Keratinocyte (primary cell): ENCODE measurements around the gene LYPD6B. TPM values are rescaled to one million over a fixed set of nuclear protein-coding genes. Genes with fewer than 3 reads are reported as not detected.

Experiments
- DNase-seq: peaks from one replicate; pipeline ENCODE4 v3.0.0-alpha.2; 2011; ENCODE audit warnings: low read depth, missing footprints, low spot score
- FAIRE-seq: peaks from 2 replicates; lab custom pipeline; 2011; peaks lifted over from hg19 to GRCh38; lab: Jason Lieb, UNC
- H2AFZ ChIP-seq: 2 replicates; pipeline ENCODE4 v1.6.0; 2012; ENCODE audit warnings: low read length, control low read depth, inconsistent platforms; ENCODE audit not compliant: control insufficient read depth
- H3K27ac ChIP-seq: 2 replicates; pipeline ENCODE4 v1.5.1; 2011; ENCODE audit warnings: low read length; ENCODE audit not compliant: control insufficient read depth, insufficient read depth
- H3K27me3 ChIP-seq: 3 replicates; pipeline ENCODE4 v1.6.0; 2011; ENCODE audit warnings: low read length; ENCODE audit not compliant: control insufficient read depth, insufficient read depth; ENCODE audit errors: extremely low read depth
- H3K36me3 ChIP-seq, 2 experiments: 2 replicates in 1 of 2; 3 replicates in 1 of 2; pipeline ENCODE4 v1.5.1; 2011; ENCODE audit warnings: low read length in 2 of 2, mild to moderate bottlenecking in 1 of 2; ENCODE audit not compliant: control insufficient read depth in 2 of 2, insufficient read depth in 2 of 2; ENCODE audit errors: extremely low read depth in 1 of 2
- H3K4me1 ChIP-seq: 3 replicates; pipeline ENCODE4 v1.5.1; 2011; ENCODE audit warnings: low read length; ENCODE audit not compliant: control insufficient read depth, insufficient read depth; ENCODE audit errors: extremely low read depth
- H3K4me2 ChIP-seq: 3 replicates; pipeline ENCODE4 v1.6.0; 2011; ENCODE audit warnings: low read depth, low read length; ENCODE audit not compliant: control insufficient read depth, insufficient read depth; ENCODE audit errors: extremely low read depth
- H3K4me3 ChIP-seq, 3 experiments: fragments of 200-600 bp in 1 of 3; sonication (generic) in 1 of 3; 2 replicates in 2 of 3; 3 replicates in 1 of 3; pipeline ENCODE4 v1.5.1; 2011 to 2016; ENCODE audit warnings: low read length in 3 of 3, mild to moderate bottlenecking in 3 of 3, control low read depth in 2 of 3, inconsistent platforms in 1 of 3, low read depth in 1 of 3, mixed read lengths in 1 of 3, mixed run types in 1 of 3, moderate library complexity in 1 of 3; ENCODE audit not compliant: control insufficient read depth in 2 of 3, insufficient read depth in 2 of 3; ENCODE audit errors: extremely low read depth in 1 of 3
- H3K79me2 ChIP-seq: 2 replicates; pipeline ENCODE4 v1.6.0; 2012; ENCODE audit warnings: low read length; ENCODE audit not compliant: control insufficient read depth, insufficient read depth
- H3K9ac ChIP-seq: 3 replicates; pipeline ENCODE4 v1.6.0; 2011; ENCODE audit warnings: low read length; ENCODE audit not compliant: control insufficient read depth, insufficient read depth; ENCODE audit errors: extremely low read depth
- H3K9me1 ChIP-seq: 3 replicates; pipeline ENCODE4 v1.6.0; 2011; ENCODE audit warnings: low read length; ENCODE audit not compliant: control insufficient read depth, insufficient read depth; ENCODE audit errors: extremely low read depth
- H3K9me3 ChIP-seq: 2 replicates; pipeline ENCODE4 v1.5.1; 2012; ENCODE audit warnings: low read depth, low read length; ENCODE audit not compliant: control insufficient read depth
- H4K20me1 ChIP-seq: 3 replicates; pipeline ENCODE4 v1.6.0; 2011; ENCODE audit warnings: low read length; ENCODE audit not compliant: control insufficient read depth, insufficient read depth; ENCODE audit errors: extremely low read depth
- CTCF ChIP-seq, 3 experiments: IDR thresholded peaks in 1 of 3; conservative IDR thresholded peaks in 1 of 3; optimal IDR thresholded peaks in 1 of 3; 2 replicates in 2 of 3; 3 replicates in 1 of 3; pipeline versions ENCODE3 to v1.5.1; 2011; ENCODE audit warnings: low read length in 3 of 3, mild to moderate bottlenecking in 3 of 3, moderate library complexity in 2 of 3, control low read depth in 1 of 3, inconsistent platforms in 1 of 3; ENCODE audit not compliant: insufficient read depth in 2 of 3; ENCODE audit errors: extremely low read depth in 1 of 3
- EZH2 ChIP-seq: IDR thresholded peaks from one replicate; pipeline ENCODE4 v1.6.1; 2012; ENCODE audit warnings: inconsistent platforms, mild to moderate bottlenecking, low read length, moderate library complexity
- dilution Hi-C: fragments of 300-500 bp; cut with MboI; formaldehyde crosslinking; loops from one replicate; pipeline ENCODE4 v1.7.0; 2020; ENCODE audit warnings: low sequenced_read_pairs; ENCODE audit not compliant: extremely low pct_ligation_motif_present
- polyA minus RNA-seq, 3 experiments: library from RNA; depleted of rRNA, polyadenylated mRNA; stranded (reverse); fragments of >200 nt; gene quantifications; 1 replicate in 1 of 3; 2 replicates in 1 of 3; 3 replicates in 1 of 3; pipeline ENCODE4 v1.2.3, GENCODE V29; 2011
- polyA plus RNA-seq, 5 experiments: library from polyadenylated mRNA; depleted of rRNA in 3 of 5; stranded (reverse) in 3 of 5; stranded (forward) in 1 of 5; unstranded in 1 of 5; fragments of >200 nt; gene quantifications; 1 replicate in 1 of 5; 2 replicates in 3 of 5; 3 replicates in 1 of 5; pipeline versions ENCODE4 v1.2.1 to v1.2.3, GENCODE V29; 2011 to 2012; ENCODE audit warnings: missing spikeins in 2 of 5, low read depth in 1 of 5, low replicate concordance in 1 of 5

LYPD6B gene
- 17.0 to 30.8 TPM (median 24.7 TPM) in 3 replicates for polyA plus RNA-seq
- 21.7 TPM for polyA plus RNA-seq (2011; ENCODE audit: low read depth)
- polyA plus RNA-seq (2011; cell fraction: cytosol; rRNA removed): 26.8 and 35.7 TPM in 2 replicates
- 32.3 and 38.3 TPM in 2 replicates for polyA plus RNA-seq (2011; cell fraction: nucleus; rRNA removed)
- polyA plus RNA-seq (2012; ENCODE audit: low replicate concordance): 9.8 and 38.5 TPM in 2 replicates
- 2.8 to 14.0 TPM (median 9.2 TPM) in 3 replicates for polyA minus RNA-seq
- 3.3 TPM for polyA minus RNA-seq (2011; cell fraction: cytosol; rRNA and poly(A)+ RNA removed)
- polyA minus RNA-seq (2011; cell fraction: nucleus; rRNA and poly(A)+ RNA removed): 4.5 and 13.0 TPM in 2 replicates

- H3K9ac ChIP-seq: peak within 1 kb of the TSS; percentile 81
- FAIRE-seq: no peak
- H3K9me3 ChIP-seq: no peaks in the 10 kb centered on the region
- H3K4me3 ChIP-seq: peak within 1 kb of the TSS; percentile 54 to 76 (median 68)
- no peaks in the 10 kb centered on the region for H3K36me3 ChIP-seq
- no peaks in the 10 kb centered on the region for H4K20me1 ChIP-seq
- H2AFZ ChIP-seq: peak within 1 kb of the TSS; percentile 89
- H3K27ac ChIP-seq: peak within 1 kb of the TSS; percentile 55
- H3K4me2 ChIP-seq: peak within 1 kb of the TSS; percentile 89
- H3K79me2 ChIP-seq: no peaks in the 10 kb centered on the region
- no peak for TF ChIP-seq EZH2
- peak in 1 of 3 experiments; percentile 42 for TF ChIP-seq CTCF (optimal IDR thresholded peaks at IDR 0.05 in 1 of 3, IDR thresholded peaks at IDR 0.05 in 1 of 3, conservative IDR thresholded peaks at IDR 0.05 in 1 of 3; ENCODE audit: extremely low read depth in 1 of 3, insufficient read depth in 2 of 3, low read length in 3 of 3)
- H3K9me1 ChIP-seq: no peaks in the 10 kb centered on the region
- H3K27me3 ChIP-seq: no peaks in the 10 kb centered on the region
- DNase-seq: no peak
- peaks cover 3% of the 10 kb centered on the region for H3K4me1 ChIP-seq
- dilution Hi-C loops: no loop called here
Observed at GRCh38 chr2:149038442-149039212, at the start of gene LYPD6B. LYPD6B (plus strand) TSS chr2:149038699; CDS start chr2:149130949, 92,250 bp downstream.

GRCh38 chr2:148989882-148990493, 48.5 kb upstream of the LYPD6B start:
- Histone ChIP-seq H2AFZ (no peak overlapping the region), H3K27ac (no peak overlapping the region), H3K9me1 (no peaks in the 10 kb centered on the region), H3K4me2 (no peak overlapping the region), H4K20me1 (no peaks in the 10 kb centered on the region), H3K79me2 (no peaks in the 10 kb centered on the region), H3K4me1 (no peaks in the 10 kb centered on the region), H3K27me3 (no peaks in the 10 kb centered on the region), H3K36me3 (no peaks in the 10 kb centered on the region), H3K9ac (no peak overlapping the region), H3K9me3 (no peaks in the 10 kb centered on the region), H3K4me3 (no peak overlapping the region)
- TF ChIP-seq EZH2 (no peak), CTCF (optimal IDR thresholded peaks at IDR 0.05 in 1 of 3, IDR thresholded peaks at IDR 0.05 in 1 of 3, conservative IDR thresholded peaks at IDR 0.05 in 1 of 3; ENCODE audit: extremely low read depth in 1 of 3, insufficient read depth in 2 of 3, low read length in 3 of 3) (peak; percentile 50 to 77 (median 59))
- dilution Hi-C loops: no loop called here
- FAIRE-seq (peak; percentile 83), DNase-seq (peak; percentile 26)
